AG10803 (cell line): Measurements from ENCODE around the gene H1-8.
A peak's percentile ranks its signal among the peaks of the same experiment; 100 is the strongest.

ENCODE experiments used
- DNase-seq: peaks from one replicate; pipeline ENCODE4 v3.0.0; 2010; ENCODE audit warnings: low read depth
- H3K4me3 ChIP-seq: 2 replicates; pipeline ENCODE4 v1.5.1; 2011; ENCODE audit warnings: mild to moderate bottlenecking, low read length, control low read depth
- TF ChIP-seq, protein P1 (sequence below): conservative IDR thresholded peaks from 2 replicates; pipeline ENCODE4 v1.5.1; 2011; ENCODE audit warnings: mild to moderate bottlenecking, low read length, control low read depth, inconsistent platforms

Gene H1-8

GRCh38 chr3:129575997-129576384, 33.0 kb downstream of the H1-8 start:
- H3K4me3 ChIP-seq = no peak overlapping the region
- no peak for DNase-seq
- TF ChIP-seq, protein P1, sequence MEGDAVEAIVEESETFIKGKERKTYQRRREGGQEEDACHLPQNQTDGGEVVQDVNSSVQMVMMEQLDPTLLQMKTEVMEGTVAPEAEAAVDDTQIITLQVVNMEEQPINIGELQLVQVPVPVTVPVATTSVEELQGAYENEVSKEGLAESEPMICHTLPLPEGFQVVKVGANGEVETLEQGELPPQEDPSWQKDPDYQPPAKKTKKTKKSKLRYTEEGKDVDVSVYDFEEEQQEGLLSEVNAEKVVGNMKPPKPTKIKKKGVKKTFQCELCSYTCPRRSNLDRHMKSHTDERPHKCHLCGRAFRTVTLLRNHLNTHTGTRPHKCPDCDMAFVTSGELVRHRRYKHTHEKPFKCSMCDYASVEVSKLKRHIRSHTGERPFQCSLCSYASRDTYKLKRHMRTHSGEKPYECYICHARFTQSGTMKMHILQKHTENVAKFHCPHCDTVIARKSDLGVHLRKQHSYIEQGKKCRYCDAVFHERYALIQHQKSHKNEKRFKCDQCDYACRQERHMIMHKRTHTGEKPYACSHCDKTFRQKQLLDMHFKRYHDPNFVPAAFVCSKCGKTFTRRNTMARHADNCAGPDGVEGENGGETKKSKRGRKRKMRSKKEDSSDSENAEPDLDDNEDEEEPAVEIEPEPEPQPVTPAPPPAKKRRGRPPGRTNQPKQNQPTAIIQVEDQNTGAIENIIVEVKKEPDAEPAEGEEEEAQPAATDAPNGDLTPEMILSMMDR = no peak

DNA sequence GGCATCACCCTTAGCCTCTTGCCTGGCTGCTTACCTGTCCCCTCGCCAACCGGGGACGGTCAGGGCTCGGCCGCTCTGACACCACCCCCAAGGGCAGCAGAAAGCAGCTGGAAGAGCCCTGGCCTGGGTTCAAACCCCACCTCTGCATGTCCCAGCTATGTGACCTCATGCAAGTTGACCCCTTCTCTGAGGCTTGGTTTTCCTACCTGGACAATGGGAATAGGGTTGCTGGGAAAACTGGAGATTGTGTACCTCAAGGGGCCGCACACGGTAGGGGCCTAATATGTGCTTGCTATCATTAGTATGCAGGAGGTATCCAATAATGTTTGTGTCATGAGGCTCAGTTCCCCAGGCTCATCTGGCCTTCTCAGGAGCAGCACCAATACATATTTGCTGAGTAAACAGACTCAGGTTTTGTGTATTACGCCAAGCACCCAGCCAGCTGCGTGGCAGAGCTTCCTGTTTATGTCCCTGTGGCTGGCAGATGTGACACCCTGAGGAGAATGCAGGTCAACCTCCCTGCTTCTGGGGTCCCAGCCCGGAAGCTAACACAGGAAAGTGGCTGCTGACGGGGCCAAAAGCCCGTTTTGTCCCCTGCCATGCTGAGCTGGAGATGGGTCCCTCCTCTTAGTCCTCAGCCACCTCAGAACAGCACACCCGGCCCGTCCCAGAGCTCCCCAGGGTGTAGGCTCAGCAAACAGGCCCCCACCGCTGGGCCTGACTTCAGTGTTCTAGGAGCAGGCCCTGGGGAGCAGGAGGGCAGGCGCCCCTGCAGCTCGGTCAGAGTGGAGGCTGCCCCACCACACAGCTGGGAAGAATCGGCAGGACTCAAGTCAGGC, 33.8 kb downstream of the H1-8 start:
- no peak overlapping the region for H3K4me3 ChIP-seq
- peak; percentile 28 for DNase-seq
- TF ChIP-seq, protein P1 = no peak

- H3K4me3 ChIP-seq = no peak overlapping the region
- peak; percentile 49 for DNase-seq
- TF ChIP-seq, protein P1 = no peak
These were observed 34.4 kb downstream of the H1-8 start for GRCh38 chr3:129577366-129577765.

GRCh38 chr3:129577925-129578786, 35.2 kb downstream of the H1-8 start:
- no peak overlapping the region for H3K4me3 ChIP-seq
- TF ChIP-seq, protein P1 = no peak
- DNase-seq = no peak

GRCh38 chr3:129579991-129580390, 37.0 kb downstream of the H1-8 start:
- DNase-seq = no peak
- TF ChIP-seq, protein P1 = no peak
- no peak overlapping the region for H3K4me3 ChIP-seq

DNA sequence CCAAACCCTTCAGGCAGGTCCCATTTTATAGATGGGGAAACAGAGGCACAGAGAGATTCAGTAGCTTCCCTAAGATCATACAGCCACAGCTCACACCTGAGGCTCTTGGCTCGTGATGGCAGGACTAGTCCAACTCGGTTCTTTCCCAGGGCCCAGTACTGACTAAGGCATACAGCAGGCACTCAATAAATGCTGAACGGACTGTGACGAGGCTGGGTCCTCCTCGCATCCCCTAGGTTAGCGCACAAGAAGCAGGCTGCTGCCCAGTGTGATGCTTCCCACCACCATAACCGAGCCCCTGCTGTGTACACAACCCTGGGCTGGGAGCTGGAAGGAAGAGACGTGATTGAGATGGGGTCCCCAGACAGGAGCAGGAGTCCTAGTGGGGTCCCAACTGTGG, 38.6 kb downstream of the H1-8 start:
- H3K4me3 ChIP-seq = no peak overlapping the region
- TF ChIP-seq, protein P1 = no peak
- DNase-seq = no peak
